ENCODE results near the gene LRRC46.

- TF ChIP-seq POLR2A (IDR thresholded peaks at IDR 0.05) (no peak), CTCF (IDR thresholded peaks at IDR 0.05 in 4 of 5, conservative IDR thresholded peaks at IDR 0.05 in 1 of 5) (no peak)
Observed at GRCh38 chr17:47810901-47811635, 20.4 kb upstream of the LRRC46 start.
